ENCODE results near the gene MRPS18A.

MRPS18A gene

GRCh38 chr6:43720999-43721398 lies 33.4 kb upstream of the MRPS18A start:
- Histone ChIP-seq H3K9me2 (replicated peaks; ENCODE audit: low read depth, low read length) (no peaks in the 10 kb centered on the region), H3K79me2 (ENCODE audit: insufficient read depth, low read length) (no peaks in the 10 kb centered on the region), H3K27me3 (ENCODE audit: insufficient read depth, low read length, poor library complexity, severe bottlenecking) (no peaks in the 10 kb centered on the region), H2AFZ (ENCODE audit: low read length) (no peak overlapping the region), H3F3A (ENCODE audit: low read depth) (no peaks in the 10 kb centered on the region), H3K36me3 (ENCODE audit: insufficient read depth, low read length) (no peaks in the 10 kb centered on the region), H3K4me1 (ENCODE audit: insufficient read depth, low read length, poor library complexity, severe bottlenecking) (peaks cover 18% of the 10 kb centered on the region), H4K20me1 (ENCODE audit: insufficient read depth, low read length, poor library complexity, severe bottlenecking) (no peaks in the 10 kb centered on the region), H3K9ac (ENCODE audit: low read depth, low read length, poor library complexity, severe bottlenecking) (no peak overlapping the region), H3K4me3 (ENCODE audit: low read length, poor library complexity, severe bottlenecking) (no peak overlapping the region), H3K9me3 (ENCODE audit: insufficient read depth, low read depth, low read length) (no peaks in the 10 kb centered on the region), H3K4me2 (ENCODE audit: low read depth, low read length, poor library complexity, severe bottlenecking) (no peak overlapping the region)
- no peak for TF ChIP-seq CTCF (conservative IDR thresholded peaks at IDR 0.05; ENCODE audit: low read length)
- no peak for TF ChIP-seq EZH2phosphoT487 (IDR thresholded peaks at IDR 0.05; ENCODE audit: borderline replicate concordance)

DNA sequence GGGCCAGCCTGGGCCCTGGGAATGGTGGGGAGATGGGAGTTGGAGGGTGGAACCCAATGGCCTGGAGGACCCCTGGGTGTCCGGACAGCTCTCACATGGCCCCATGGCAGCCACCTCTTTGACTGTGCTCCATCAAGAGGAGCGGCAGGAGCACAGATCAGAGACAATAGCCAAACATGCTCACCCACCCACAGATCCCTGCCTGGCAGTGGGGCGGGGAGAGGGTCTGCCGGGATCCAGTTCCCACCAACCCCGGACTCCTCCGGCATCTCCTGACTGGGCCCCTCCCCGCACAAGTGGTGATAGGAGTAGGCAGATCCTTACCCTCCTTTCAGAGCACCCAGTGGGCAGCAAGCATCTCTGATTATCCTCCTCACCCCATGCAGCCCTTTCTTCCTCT lies 31.9 kb upstream of the MRPS18A start:
- no peak overlapping the region for H2AFZ ChIP-seq (ENCODE audit: low read length)
- no peak overlapping the region for H3K9ac ChIP-seq (ENCODE audit: low read depth, low read length, poor library complexity, severe bottlenecking)
- H3K36me3 ChIP-seq (ENCODE audit: insufficient read depth, low read length) = no peaks in the 10 kb centered on the region
- TF ChIP-seq CTCF (conservative IDR thresholded peaks at IDR 0.05; ENCODE audit: low read length) (no peak), EZH2phosphoT487 (IDR thresholded peaks at IDR 0.05; ENCODE audit: borderline replicate concordance) (no peak)
- H3K9me3 ChIP-seq (ENCODE audit: insufficient read depth, low read depth, low read length) = no peaks in the 10 kb centered on the region
- H3K27me3 ChIP-seq (ENCODE audit: insufficient read depth, low read length, poor library complexity, severe bottlenecking) = no peaks in the 10 kb centered on the region
- H3K4me1 ChIP-seq (ENCODE audit: insufficient read depth, low read length, poor library complexity, severe bottlenecking) = peaks cover 7% of the 10 kb centered on the region
- H4K20me1 ChIP-seq (ENCODE audit: insufficient read depth, low read length, poor library complexity, severe bottlenecking) = no peaks in the 10 kb centered on the region
- H3K79me2 ChIP-seq (ENCODE audit: insufficient read depth, low read length) = no peaks in the 10 kb centered on the region
- no peak overlapping the region for H3K4me2 ChIP-seq (ENCODE audit: low read depth, low read length, poor library complexity, severe bottlenecking)
- no peaks in the 10 kb centered on the region for H3F3A ChIP-seq (ENCODE audit: low read depth)
- H3K4me3 ChIP-seq (ENCODE audit: low read length, poor library complexity, severe bottlenecking) = no peak overlapping the region
- no peaks in the 10 kb centered on the region for H3K9me2 ChIP-seq (replicated peaks; ENCODE audit: low read depth, low read length)

DNA sequence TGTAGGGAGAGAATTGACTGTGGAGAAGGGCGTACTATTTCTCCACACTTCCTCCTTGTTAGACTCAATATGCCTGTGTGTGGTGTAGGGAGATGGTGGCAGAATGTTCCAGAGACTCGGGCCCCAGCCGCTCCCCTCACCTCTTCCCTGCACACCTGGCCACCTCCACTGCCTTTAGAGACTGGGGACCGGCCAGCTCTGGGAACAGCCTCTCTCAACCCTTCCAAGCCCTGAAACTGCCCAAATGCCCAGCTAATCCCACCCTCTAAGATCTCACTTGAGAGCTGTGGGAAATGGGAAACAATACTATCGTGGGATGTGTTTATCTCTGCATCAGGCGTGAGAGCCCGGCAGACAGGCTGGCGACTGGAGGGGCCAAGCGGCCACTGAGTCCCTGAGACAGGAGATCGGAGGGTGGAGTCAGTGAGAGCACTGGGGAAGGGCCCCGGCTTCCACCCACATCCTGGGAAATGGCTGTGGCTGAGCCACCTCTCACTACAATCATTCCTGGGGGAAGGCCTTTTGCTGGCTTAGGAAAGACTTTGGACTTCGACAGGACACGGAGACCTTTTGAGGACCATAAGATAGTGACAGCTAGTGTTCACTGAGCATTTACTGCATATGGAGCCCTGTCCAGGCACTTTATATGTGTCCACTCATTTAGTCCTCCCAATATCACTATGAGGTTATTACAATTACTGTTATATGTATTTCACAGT lies 31.0 kb upstream of the MRPS18A start:
- Histone ChIP-seq H3K36me3 (ENCODE audit: insufficient read depth, low read length) (no peaks in the 10 kb centered on the region), H3K9me3 (ENCODE audit: insufficient read depth, low read depth, low read length) (no peaks in the 10 kb centered on the region), H3K27me3 (ENCODE audit: insufficient read depth, low read length, poor library complexity, severe bottlenecking) (no peaks in the 10 kb centered on the region), H3K9ac (ENCODE audit: low read depth, low read length, poor library complexity, severe bottlenecking) (no peak overlapping the region), H4K20me1 (ENCODE audit: insufficient read depth, low read length, poor library complexity, severe bottlenecking) (no peaks in the 10 kb centered on the region), H3K79me2 (ENCODE audit: insufficient read depth, low read length) (no peaks in the 10 kb centered on the region), H3K4me3 (ENCODE audit: low read length, poor library complexity, severe bottlenecking) (no peak overlapping the region), H3K9me2 (replicated peaks; ENCODE audit: low read depth, low read length) (no peaks in the 10 kb centered on the region), H3F3A (ENCODE audit: low read depth) (no peaks in the 10 kb centered on the region), H2AFZ (ENCODE audit: low read length) (no peak overlapping the region), H3K4me1 (ENCODE audit: insufficient read depth, low read length, poor library complexity, severe bottlenecking) (no peaks in the 10 kb centered on the region), H3K4me2 (ENCODE audit: low read depth, low read length, poor library complexity, severe bottlenecking) (no peak overlapping the region)
- TF ChIP-seq EZH2phosphoT487 (IDR thresholded peaks at IDR 0.05; ENCODE audit: borderline replicate concordance) = no peak
- no peak for TF ChIP-seq CTCF (conservative IDR thresholded peaks at IDR 0.05; ENCODE audit: low read length)

All from Loucy (cell line).